ACC112 (cell line): ENCODE results near the gene ASCC3.
"Not testable (repeated sequence)": the region's sequence is repeated elsewhere in the genome, so short reads cannot be mapped to it uniquely, and the experiment has no call there.

ENCODE experiments used
- H2AFZ ChIP-seq: fragments of 200-600 bp; sonication (generic); one replicate; pipeline ENCODE4 v1.6.0; 2017; ENCODE audit warnings: antibody characterized with exemption, low read length; ENCODE audit not compliant: unreplicated experiment
- H3K27ac ChIP-seq: fragments of 200-600 bp; sonication (generic); 2 replicates; pipeline ENCODE4 v1.5.1; 2014; ENCODE audit warnings: low read depth, mild to moderate bottlenecking, antibody characterized with exemption, low read length, moderate library complexity
- H3K27me3 ChIP-seq: fragments of 200-600 bp; sonication (generic); 2 replicates; pipeline ENCODE4 v1.6.1; 2014; ENCODE audit warnings: mild to moderate bottlenecking, antibody characterized with exemption, low read length, moderate library complexity, mixed read lengths; ENCODE audit not compliant: insufficient read depth
- H3K36me3 ChIP-seq: fragments of 200-600 bp; sonication (generic); 2 replicates; pipeline ENCODE4 v1.6.1; 2016; ENCODE audit warnings: mild to moderate bottlenecking, antibody characterized with exemption, low read length, moderate library complexity, mixed read lengths; ENCODE audit not compliant: insufficient read depth
- H3K4me1 ChIP-seq: fragments of 200-600 bp; sonication (generic); one replicate; pipeline ENCODE4 v1.6.1; 2016; ENCODE audit warnings: low read length, mixed read lengths; ENCODE audit not compliant: insufficient read depth, unreplicated experiment, control insufficient read depth
- H3K4me3 ChIP-seq: fragments of 200-600 bp; sonication (generic); 2 replicates; pipeline ENCODE4 v1.5.1; 2014; ENCODE audit warnings: mild to moderate bottlenecking, low read depth, low read length
- H3K79me2 ChIP-seq: fragments of 200-600 bp; sonication (generic); one replicate; pipeline ENCODE4 v1.6.0; 2016; ENCODE audit warnings: low read length; ENCODE audit not compliant: control insufficient read depth, unreplicated experiment, insufficient read depth

Gene ASCC3

GRCh38 chr6:100850174-100850573 is 31.0 kb downstream of the ASCC3 start:
- H2AFZ ChIP-seq, result no peak overlapping the region
- H3K36me3 ChIP-seq, result peaks cover 21% of the 10 kb centered on the region
- peaks cover 12% of the 10 kb centered on the region for H3K79me2 ChIP-seq
- no peaks in the 10 kb centered on the region for H3K4me1 ChIP-seq
- no peaks in the 10 kb centered on the region for H3K27me3 ChIP-seq
- H3K4me3 ChIP-seq, result no peak overlapping the region
- H3K27ac ChIP-seq, result no peak overlapping the region

GRCh38 chr6:100846276-100846675 is 34.9 kb downstream of the ASCC3 start:
- H3K27ac ChIP-seq, result no peak overlapping the region
- peaks cover 26% of the 10 kb centered on the region for H3K79me2 ChIP-seq
- peaks cover 16% of the 10 kb centered on the region for H3K36me3 ChIP-seq
- H3K4me1 ChIP-seq, result no peaks in the 10 kb centered on the region
- no peaks in the 10 kb centered on the region for H3K27me3 ChIP-seq
- no peak overlapping the region for H2AFZ ChIP-seq
- H3K4me3 ChIP-seq, result no peak overlapping the region

- no peak overlapping the region for H3K4me3 ChIP-seq
- H3K27me3 ChIP-seq, result no peaks in the 10 kb centered on the region
- peaks cover 26% of the 10 kb centered on the region for H3K79me2 ChIP-seq
- H3K36me3 ChIP-seq, result peaks cover 16% of the 10 kb centered on the region
- no peak overlapping the region for H2AFZ ChIP-seq
- H3K4me1 ChIP-seq, result no peaks in the 10 kb centered on the region
- no peak overlapping the region for H3K27ac ChIP-seq
These were observed 35.5 kb downstream of the ASCC3 start for GRCh38 chr6:100845676-100846075.

- Histone ChIP-seq H3K4me1 (no peaks in the 10 kb centered on the region), H3K36me3 (peaks cover 5% of the 10 kb centered on the region; the same call in 1 of the 2 replicates), H3K27ac (no peak overlapping the region), H3K27me3 (no peaks in the 10 kb centered on the region), H3K79me2 (peaks cover 16% of the 10 kb centered on the region), H2AFZ (no peak overlapping the region), H3K4me3 (no peak overlapping the region)
These were observed 41.7 kb downstream of the ASCC3 start for GRCh38 chr6:100839419-100839818.

- Histone ChIP-seq H3K36me3 (peaks cover 8% of the 10 kb centered on the region; the same call in 1 of the 2 replicates), H2AFZ (no peak overlapping the region), H3K4me3 (no peak overlapping the region), H3K27me3 (no peaks in the 10 kb centered on the region), H3K4me1 (no peaks in the 10 kb centered on the region), H3K27ac (no peak overlapping the region), H3K79me2 (peaks cover 12% of the 10 kb centered on the region)
These were observed 43.1 kb downstream of the ASCC3 start for GRCh38 chr6:100838011-100838410.

- H3K27me3 ChIP-seq, result no peaks in the 10 kb centered on the region
- H3K36me3 ChIP-seq, result peaks cover 17% of the 10 kb centered on the region
- no peak overlapping the region for H3K4me3 ChIP-seq
- no peaks in the 10 kb centered on the region for H3K4me1 ChIP-seq
- H3K79me2 ChIP-seq, result peaks cover 18% of the 10 kb centered on the region
- H2AFZ ChIP-seq, result no peak overlapping the region
- H3K27ac ChIP-seq, result no peak overlapping the region
These were observed 47.1 kb downstream of the ASCC3 start for GRCh38 chr6:100833972-100834574.

- H3K4me3 ChIP-seq, H2AFZ ChIP-seq, H3K4me1 ChIP-seq, H3K27me3 ChIP-seq, H3K27ac ChIP-seq: not testable (repeated sequence)
- Histone ChIP-seq H3K36me3 (peaks cover 12% of the 10 kb centered on the region), H3K79me2 (peaks cover 17% of the 10 kb centered on the region)
These were observed 52.0 kb downstream of the ASCC3 start for GRCh38 chr6:100829077-100829595.

- no peak overlapping the region for H2AFZ ChIP-seq
- no peak overlapping the region for H3K4me3 ChIP-seq
- H3K27me3 ChIP-seq, result no peaks in the 10 kb centered on the region
- no peak overlapping the region for H3K27ac ChIP-seq
- 0 out of 2 replicates have a peak, but pooled peaks cover 7% of the 10 kb centered on the region for H3K36me3 ChIP-seq
- peaks cover 28% of the 10 kb centered on the region for H3K79me2 ChIP-seq
- H3K4me1 ChIP-seq, result no peaks in the 10 kb centered on the region
These were observed 58.1 kb downstream of the ASCC3 start for GRCh38 chr6:100823041-100823440.

- H3K4me3 ChIP-seq, result no peak overlapping the region
- H3K36me3 ChIP-seq, result peaks cover 15% of the 10 kb centered on the region
- H3K79me2 ChIP-seq, result peaks cover 46% of the 10 kb centered on the region
- H2AFZ ChIP-seq, result no peak overlapping the region
- no peaks in the 10 kb centered on the region for H3K4me1 ChIP-seq
- H3K27me3 ChIP-seq, result no peaks in the 10 kb centered on the region
- no peak overlapping the region for H3K27ac ChIP-seq
These were observed 63.1 kb downstream of the ASCC3 start for GRCh38 chr6:100818066-100818465.

GRCh38 chr6:100810015-100810414 is 71.1 kb downstream of the ASCC3 start:
- H3K4me1 ChIP-seq, result peaks cover 4% of the 10 kb centered on the region
- no peaks in the 10 kb centered on the region for H3K36me3 ChIP-seq
- no peak overlapping the region for H2AFZ ChIP-seq
- H3K4me3 ChIP-seq, result no peak overlapping the region
- peaks cover 28% of the 10 kb centered on the region for H3K79me2 ChIP-seq
- no peak overlapping the region for H3K27ac ChIP-seq
- no peaks in the 10 kb centered on the region for H3K27me3 ChIP-seq

GRCh38 chr6:100809346-100809745 is 71.8 kb downstream of the ASCC3 start:
- Histone ChIP-seq H3K27me3 (no peaks in the 10 kb centered on the region), H3K4me3 (no peak overlapping the region), H3K36me3 (peaks cover 6% of the 10 kb centered on the region; the same call in 1 of the 2 replicates), H2AFZ (no peak overlapping the region), H3K79me2 (peaks cover 27% of the 10 kb centered on the region), H3K27ac (no peak overlapping the region; the same call in 1 of the 2 replicates), H3K4me1 (peaks cover 4% of the 10 kb centered on the region)
